K562 (cell line): ENCODE data around the gene CHRM1. TPM values are rescaled to one million over a fixed set of nuclear protein-coding genes. Genes with fewer than 3 reads are reported as not detected.

ENCODE experiments used
- polyA plus RNA-seq, 8 experiments: library from polyadenylated mRNA; depleted of rRNA in 4 of 8; stranded (reverse) in 5 of 8; unstranded in 3 of 8; fragments of >200 nt; fragmentation: Nextera tagmentation in 2 of 8; fragmentation: Illumina TruSeq in 1 of 8; extraction: Ambion mirVana in 2 of 8; extraction: Trizol in 1 of 8; gene quantifications; 2 replicates each; pipeline versions ENCODE4 v1.2.1 to v1.2.3, GENCODE V29; 2011 to 2014; ENCODE audit warnings: inconsistent platforms in 1 of 8, missing spikeins in 1 of 8
- small RNA-seq: library from RNA; depleted of rRNA; stranded (forward); fragments of <200 nt; gene quantifications from one replicate; pipeline ENCODE3, GENCODE V24; 2014
- total RNA-seq, 7 experiments: library from RNA; depleted of rRNA in 6 of 7; stranded (reverse); fragments of >200 nt in 6 of 7; fragmentation: Illumina TruSeq in 2 of 7; extraction: Trizol in 2 of 7; gene quantifications; 2 replicates each; pipeline versions ENCODE4 v1.2.1 to v1.2.3, GENCODE V29; 2011 to 2021; ENCODE audit warnings: low replicate concordance in 1 of 7

CHRM1 gene
- total and polyA plus RNA-seq, 9 of the 15 experiments (the other 6 are each of a cell fraction or from before 2014, with no cell fraction given): not detected

Small RNAs within 50 kb of the gene (small RNA-seq; reads per million reads assigned to genes)
- not detected for gene RN7SL259P

Other genes with a start within 250 kb of the CHRM1 start
Only the 7 nearest of the 21 such genes appear.
- 24.4 and 36.9 TPM in 2 replicates for gene NXF1, start 115.9 kb downstream of the CHRM1 start, total RNA-seq (2014; rRNA removed)
- gene NXF1, start 115.9 kb downstream of the CHRM1 start, total RNA-seq (2014; rRNA removed; fragmentation: Illumina TruSeq; extraction: Trizol): 24.0 and 28.5 TPM in 2 replicates
- 35.3 and 35.8 TPM in 2 replicates for gene NXF1, start 115.9 kb downstream of the CHRM1 start, total RNA-seq (2015; rRNA removed; fragmentation: Illumina TruSeq; extraction: Trizol)
- gene NXF1, start 115.9 kb downstream of the CHRM1 start, total RNA-seq (2021): 60.2 and 64.7 TPM in 2 replicates
- gene NXF1, start 115.9 kb downstream of the CHRM1 start, polyA plus RNA-seq (2011; rRNA removed): 18.1 and 26.3 TPM in 2 replicates
- gene NXF1, start 115.9 kb downstream of the CHRM1 start, polyA plus RNA-seq (2014; fragmentation: Illumina TruSeq; extraction: Trizol): 86.9 and 98.3 TPM in 2 replicates
- 10 to 100 TPM; 26.8 to 68.8 TPM for gene NXF1, start 115.9 kb downstream of the CHRM1 start, polyA plus RNA-seq (2014; fragmentation: Nextera tagmentation; extraction: Ambion mirVana)
- gene NXF1, start 115.9 kb downstream of the CHRM1 start, polyA plus RNA-seq (2014; rRNA removed): 34.4 and 41.1 TPM in 2 replicates
- gene STX5, start 89.3 kb downstream of the CHRM1 start, total RNA-seq (2014; rRNA removed): 24.3 and 28.3 TPM in 2 replicates
- gene STX5, start 89.3 kb downstream of the CHRM1 start, total RNA-seq (2014; rRNA removed; fragmentation: Illumina TruSeq; extraction: Trizol): 17.2 and 17.4 TPM in 2 replicates
- gene STX5, start 89.3 kb downstream of the CHRM1 start, total RNA-seq (2015; rRNA removed; fragmentation: Illumina TruSeq; extraction: Trizol): 19.4 TPM in 2 replicates
- 24.8 and 26.9 TPM in 2 replicates for gene STX5, start 89.3 kb downstream of the CHRM1 start, total RNA-seq (2021)
- 28.6 and 34.5 TPM in 2 replicates for gene STX5, start 89.3 kb downstream of the CHRM1 start, polyA plus RNA-seq (2011; rRNA removed)
- 27.8 TPM in 2 replicates for gene STX5, start 89.3 kb downstream of the CHRM1 start, polyA plus RNA-seq (2014; fragmentation: Illumina TruSeq; extraction: Trizol)
- gene STX5, start 89.3 kb downstream of the CHRM1 start, polyA plus RNA-seq (2014; fragmentation: Nextera tagmentation; extraction: Ambion mirVana): 1 to 10 TPM; 2.8 to 3.6 TPM
- 23.7 and 27.7 TPM in 2 replicates for gene STX5, start 89.3 kb downstream of the CHRM1 start, polyA plus RNA-seq (2014; rRNA removed)
- not detected in 2 replicates for gene TEX54, start 88.5 kb downstream of the CHRM1 start, total RNA-seq (2014; rRNA removed)
- not detected in 2 replicates for gene TEX54, start 88.5 kb downstream of the CHRM1 start, total RNA-seq (2014; rRNA removed; fragmentation: Illumina TruSeq; extraction: Trizol)
- gene TEX54, start 88.5 kb downstream of the CHRM1 start, total RNA-seq (2015; rRNA removed; fragmentation: Illumina TruSeq; extraction: Trizol): not detected in 2 replicates
- gene TEX54, start 88.5 kb downstream of the CHRM1 start, total RNA-seq (2021): not detected in 2 replicates
- gene TEX54, start 88.5 kb downstream of the CHRM1 start, polyA plus RNA-seq (2011; rRNA removed): not detected in 2 replicates
- gene TEX54, start 88.5 kb downstream of the CHRM1 start, polyA plus RNA-seq (2014; fragmentation: Illumina TruSeq; extraction: Trizol): not detected in 2 replicates
- gene TEX54, start 88.5 kb downstream of the CHRM1 start, polyA plus RNA-seq (2014; fragmentation: Nextera tagmentation; extraction: Ambion mirVana): not detected
- gene TEX54, start 88.5 kb downstream of the CHRM1 start, polyA plus RNA-seq (2014; rRNA removed): not detected in 2 replicates
- 210 and 239 TPM in 2 replicates for gene WDR74, start 81.8 kb downstream of the CHRM1 start, total RNA-seq (2014; rRNA removed)
- gene WDR74, start 81.8 kb downstream of the CHRM1 start, total RNA-seq (2014; rRNA removed; fragmentation: Illumina TruSeq; extraction: Trizol): 94.6 and 112 TPM in 2 replicates
- gene WDR74, start 81.8 kb downstream of the CHRM1 start, total RNA-seq (2015; rRNA removed; fragmentation: Illumina TruSeq; extraction: Trizol): 122 and 128 TPM in 2 replicates
- gene WDR74, start 81.8 kb downstream of the CHRM1 start, total RNA-seq (2021): 136 TPM in 2 replicates
- gene WDR74, start 81.8 kb downstream of the CHRM1 start, polyA plus RNA-seq (2011; rRNA removed): 87.2 and 92.0 TPM in 2 replicates
- 114 and 118 TPM in 2 replicates for gene WDR74, start 81.8 kb downstream of the CHRM1 start, polyA plus RNA-seq (2014; fragmentation: Illumina TruSeq; extraction: Trizol)
- 10 to 100 TPM; 32.7 to 46.2 TPM for gene WDR74, start 81.8 kb downstream of the CHRM1 start, polyA plus RNA-seq (2014; fragmentation: Nextera tagmentation; extraction: Ambion mirVana)
- gene WDR74, start 81.8 kb downstream of the CHRM1 start, polyA plus RNA-seq (2014; rRNA removed): 165 and 208 TPM in 2 replicates
- gene SLC3A2, start 40.5 kb downstream of the CHRM1 start, total RNA-seq (2014; rRNA removed): 245 and 289 TPM in 2 replicates
- 214 and 276 TPM in 2 replicates for gene SLC3A2, start 40.5 kb downstream of the CHRM1 start, total RNA-seq (2014; rRNA removed; fragmentation: Illumina TruSeq; extraction: Trizol)
- 120 and 132 TPM in 2 replicates for gene SLC3A2, start 40.5 kb downstream of the CHRM1 start, total RNA-seq (2015; rRNA removed; fragmentation: Illumina TruSeq; extraction: Trizol)
- 255 and 276 TPM in 2 replicates for gene SLC3A2, start 40.5 kb downstream of the CHRM1 start, total RNA-seq (2021)
- gene SLC3A2, start 40.5 kb downstream of the CHRM1 start, polyA plus RNA-seq (2011; rRNA removed): 282 and 323 TPM in 2 replicates
- 183 and 221 TPM in 2 replicates for gene SLC3A2, start 40.5 kb downstream of the CHRM1 start, polyA plus RNA-seq (2014; fragmentation: Illumina TruSeq; extraction: Trizol)
- 10 to 100 TPM; 20.0 to 39.7 TPM for gene SLC3A2, start 40.5 kb downstream of the CHRM1 start, polyA plus RNA-seq (2014; fragmentation: Nextera tagmentation; extraction: Ambion mirVana)
- gene SLC3A2, start 40.5 kb downstream of the CHRM1 start, polyA plus RNA-seq (2014; rRNA removed): 254 and 296 TPM in 2 replicates
- gene SLC22A6, start 63.6 kb upstream of the CHRM1 start, total RNA-seq (2014; rRNA removed): not detected in 2 replicates
- gene SLC22A6, start 63.6 kb upstream of the CHRM1 start, total RNA-seq (2014; rRNA removed; fragmentation: Illumina TruSeq; extraction: Trizol): not detected in 2 replicates
- not detected in 2 replicates for gene SLC22A6, start 63.6 kb upstream of the CHRM1 start, total RNA-seq (2015; rRNA removed; fragmentation: Illumina TruSeq; extraction: Trizol)
- not detected in 2 replicates for gene SLC22A6, start 63.6 kb upstream of the CHRM1 start, total RNA-seq (2021)
- gene SLC22A6, start 63.6 kb upstream of the CHRM1 start, polyA plus RNA-seq (2011; rRNA removed): not detected in 2 replicates
- gene SLC22A6, start 63.6 kb upstream of the CHRM1 start, polyA plus RNA-seq (2014; fragmentation: Illumina TruSeq; extraction: Trizol): not detected in 2 replicates
- not detected for gene SLC22A6, start 63.6 kb upstream of the CHRM1 start, polyA plus RNA-seq (2014; fragmentation: Nextera tagmentation; extraction: Ambion mirVana)
- not detected in 2 replicates for gene SLC22A6, start 63.6 kb upstream of the CHRM1 start, polyA plus RNA-seq (2014; rRNA removed)
- not detected in 2 replicates for gene SLC22A8, start 94.5 kb upstream of the CHRM1 start, total RNA-seq (2014; rRNA removed)
- not detected in 2 replicates for gene SLC22A8, start 94.5 kb upstream of the CHRM1 start, total RNA-seq (2014; rRNA removed; fragmentation: Illumina TruSeq; extraction: Trizol)
- not detected in 2 replicates for gene SLC22A8, start 94.5 kb upstream of the CHRM1 start, total RNA-seq (2015; rRNA removed; fragmentation: Illumina TruSeq; extraction: Trizol)
- not detected in 2 replicates for gene SLC22A8, start 94.5 kb upstream of the CHRM1 start, total RNA-seq (2021)
- not detected in 2 replicates for gene SLC22A8, start 94.5 kb upstream of the CHRM1 start, polyA plus RNA-seq (2011; rRNA removed)
- gene SLC22A8, start 94.5 kb upstream of the CHRM1 start, polyA plus RNA-seq (2014; fragmentation: Illumina TruSeq; extraction: Trizol): not detected in 2 replicates
- gene SLC22A8, start 94.5 kb upstream of the CHRM1 start, polyA plus RNA-seq (2014; fragmentation: Nextera tagmentation; extraction: Ambion mirVana): not detected
- gene SLC22A8, start 94.5 kb upstream of the CHRM1 start, polyA plus RNA-seq (2014; rRNA removed): not detected in 2 replicates